DND-41 (cell line): Measurements from ENCODE around the gene GUCY1A1.

Experiments
- ATAC-seq: fragments of 200-7000 bp; cut with Tn5 transposase; 3 replicates; pipeline ENCODE4 v1.9.1; 2021; ENCODE audit warnings: low read depth; ENCODE audit not compliant: insufficient read depth
- DNase-seq: peaks from one replicate; pipeline ENCODE4 v3.0.0-alpha.2; 2020
- H2AFZ ChIP-seq: 2 replicates; pipeline ENCODE4 v1.6.0; 2012; ENCODE audit warnings: low read depth, low read length
- H3K27ac ChIP-seq: 2 replicates; pipeline ENCODE4 v1.5.1; 2012; ENCODE audit warnings: low read length, inconsistent platforms
- H3K27me3 ChIP-seq: fragments of 200-600 bp; sonication (generic); 2 replicates; pipeline ENCODE4 v1.6.0; 2012; ENCODE audit warnings: low read length, mild to moderate bottlenecking, inconsistent platforms; ENCODE audit not compliant: insufficient read depth, poor library complexity
- H3K36me3 ChIP-seq: 2 replicates; pipeline ENCODE4 v1.5.1; 2012; ENCODE audit warnings: low read length, inconsistent platforms; ENCODE audit not compliant: insufficient read depth
- H3K4me1 ChIP-seq: 2 replicates; pipeline ENCODE4 v1.5.1; 2012; ENCODE audit warnings: mild to moderate bottlenecking, low read length; ENCODE audit not compliant: insufficient read depth
- H3K4me2 ChIP-seq: 2 replicates; pipeline ENCODE4 v1.6.0; 2012; ENCODE audit warnings: mild to moderate bottlenecking, moderate library complexity, low read length, inconsistent platforms; ENCODE audit not compliant: insufficient read depth
- H3K4me3 ChIP-seq, 2 experiments: fragments of 200-600 bp in 1 of 2; shearing (Covaris generic) in 1 of 2; 2 replicates each; pipeline ENCODE4 v1.5.1; 2012 to 2016; ENCODE audit warnings: inconsistent platforms in 2 of 2, low read length in 2 of 2, mild to moderate bottlenecking in 2 of 2, low read depth in 1 of 2, moderate library complexity in 1 of 2
- H3K79me2 ChIP-seq: 2 replicates; pipeline ENCODE4 v1.6.0; 2012; ENCODE audit warnings: low read length, inconsistent platforms; ENCODE audit not compliant: insufficient read depth
- H3K9ac ChIP-seq: 2 replicates; pipeline ENCODE4 v1.6.0; 2012; ENCODE audit warnings: low read depth, mild to moderate bottlenecking, inconsistent platforms, low read length, moderate library complexity
- H3K9me3 ChIP-seq: 2 replicates; pipeline ENCODE4 v1.5.1; 2012; ENCODE audit warnings: low read length, moderate library complexity, mild to moderate bottlenecking, inconsistent platforms; ENCODE audit not compliant: insufficient read depth, severe bottlenecking
- H4K20me1 ChIP-seq: 2 replicates; pipeline ENCODE4 v1.6.0; 2012; ENCODE audit warnings: low read length; ENCODE audit not compliant: insufficient read depth
- CTCF ChIP-seq: IDR thresholded peaks from 2 replicates; pipeline ENCODE4 v1.5.1; 2012; ENCODE audit warnings: borderline replicate concordance, low read length, moderate library complexity, mild to moderate bottlenecking; ENCODE audit not compliant: poor library complexity, severe bottlenecking; ENCODE audit errors: extremely low read depth
- EZH2 ChIP-seq: IDR thresholded peaks from 3 replicates; pipeline ENCODE4 v1.6.1; 2012; ENCODE audit warnings: borderline replicate concordance, low read depth, mild to moderate bottlenecking, moderate library complexity, low read length, inconsistent platforms; ENCODE audit not compliant: severe bottlenecking

The GUCY1A1 gene

GRCh38 chr4:155675709-155676429 lies 9.2 kb downstream of the GUCY1A1 start:
- H4K20me1 ChIP-seq, result no peaks in the 10 kb centered on the region
- no peak overlapping the region for H3K9ac ChIP-seq
- no peak overlapping the region for H2AFZ ChIP-seq
- DNase-seq, result no peak
- TF ChIP-seq CTCF (no peak), EZH2 (no peak)
- no peaks in the 10 kb centered on the region for H3K27me3 ChIP-seq
- H3K79me2 ChIP-seq, result peaks cover 33% of the 10 kb centered on the region; the same call in 1 of the 2 replicates
- no peak overlapping the region for H3K4me3 ChIP-seq
- no peaks in the 10 kb centered on the region; the same call in 1 of the 2 replicates for H3K4me1 ChIP-seq
- peaks cover 4% of the 10 kb centered on the region; the same call in 1 of the 2 replicates for H3K36me3 ChIP-seq
- H3K27ac ChIP-seq, result no peak overlapping the region
- no peak overlapping the region for H3K4me2 ChIP-seq
- no peaks in the 10 kb centered on the region for H3K9me3 ChIP-seq
- ATAC-seq, result peak; percentile 22; the same call in 1 of the 3 replicates

DNA sequence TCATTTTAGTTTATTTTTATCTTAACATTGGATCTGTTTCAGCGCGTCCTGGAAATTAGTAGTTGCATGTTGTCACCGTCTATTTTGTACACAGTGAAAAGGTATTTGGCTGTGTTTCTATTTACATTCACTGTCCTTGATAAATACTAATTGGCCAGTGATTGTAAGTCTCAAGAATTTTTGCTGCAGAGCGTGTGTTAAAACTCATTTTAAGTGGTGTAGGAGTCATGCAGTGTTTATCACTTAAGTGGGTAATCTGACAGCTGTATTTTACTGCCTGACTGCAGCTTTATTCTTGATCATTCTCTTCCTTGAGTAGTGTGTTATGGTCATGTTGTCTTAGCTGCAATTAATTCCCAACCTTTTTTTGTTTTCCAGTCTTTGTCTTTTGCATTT lies 9.8 kb downstream of the GUCY1A1 start:
- Histone ChIP-seq H3K27me3 (no peaks in the 10 kb centered on the region), H4K20me1 (no peaks in the 10 kb centered on the region), H3K9ac (no peak overlapping the region), H3K4me2 (no peak overlapping the region), H3K9me3 (no peaks in the 10 kb centered on the region), H3K27ac (no peak overlapping the region), H3K79me2 (peaks cover 28% of the 10 kb centered on the region; the same call in 1 of the 2 replicates), H3K4me1 (no peaks in the 10 kb centered on the region), H2AFZ (no peak overlapping the region), H3K36me3 (no peaks in the 10 kb centered on the region), H3K4me3 (no peak overlapping the region)
- DNase-seq, result no peak
- no peak for TF ChIP-seq EZH2
- no peak for TF ChIP-seq CTCF
- ATAC-seq, result no peak

DNA sequence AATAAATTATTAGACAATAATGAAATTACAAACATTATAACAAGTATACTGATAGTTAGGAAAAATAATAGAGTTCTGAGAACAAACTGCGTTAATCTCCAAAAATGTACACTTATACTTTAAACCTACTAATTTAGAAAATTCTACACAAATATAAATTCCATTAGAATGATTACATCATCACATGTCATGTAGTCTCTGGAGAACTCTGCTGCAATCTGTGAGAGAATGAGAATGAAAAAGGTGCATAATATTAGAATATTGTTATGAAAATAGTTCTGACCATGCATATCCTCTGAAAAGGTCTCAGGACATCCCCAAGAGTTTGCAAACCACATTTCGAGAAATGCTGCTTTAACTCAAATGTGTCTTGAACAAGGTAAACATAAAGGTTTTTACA lies 11.4 kb downstream of the GUCY1A1 start:
- Histone ChIP-seq H3K4me2 (no peak overlapping the region), H3K4me1 (no peaks in the 10 kb centered on the region), H3K79me2 (peaks cover 18% of the 10 kb centered on the region; the same call in 1 of the 2 replicates), H3K9ac (no peak overlapping the region), H3K27me3 (no peaks in the 10 kb centered on the region), H3K36me3 (no peaks in the 10 kb centered on the region), H4K20me1 (no peaks in the 10 kb centered on the region; the same call in 1 of the 2 replicates), H2AFZ (no peak overlapping the region), H3K27ac (no peak overlapping the region), H3K9me3 (no peaks in the 10 kb centered on the region), H3K4me3 (no peak overlapping the region)
- TF ChIP-seq CTCF, result no peak
- no peak for TF ChIP-seq EZH2
- ATAC-seq (no peak), DNase-seq (no peak)
